HG02642 (cell line): ENCODE measurements around the gene ABL1.

Experiments
- ATAC-seq: cut with Tn5 transposase; IDR thresholded peaks from one replicate; pipeline ENCODE4 v1.9.1; 2021; ENCODE audit warnings: mild to moderate bottlenecking; ENCODE audit not compliant: unreplicated experiment, poor library complexity

ABL1 gene

DNA sequence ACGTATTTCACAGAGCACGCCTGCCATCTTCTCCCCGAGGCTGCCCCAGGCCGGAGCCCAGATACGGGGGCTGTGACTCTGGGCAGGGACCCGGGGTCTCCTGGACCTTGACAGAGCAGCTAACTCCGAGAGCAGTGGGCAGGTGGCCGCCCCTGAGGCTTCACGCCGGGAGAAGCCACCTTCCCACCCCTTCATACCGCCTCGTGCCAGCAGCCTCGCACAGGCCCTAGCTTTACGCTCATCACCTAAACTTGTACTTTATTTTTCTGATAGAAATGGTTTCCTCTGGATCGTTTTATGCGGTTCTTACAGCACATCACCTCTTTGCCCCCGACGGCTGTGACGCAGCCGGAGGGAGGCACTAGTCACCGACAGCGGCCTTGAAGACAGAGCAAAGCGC, 51.9 kb downstream of the ABL1 start:
- no peak for ATAC-seq

DNA sequence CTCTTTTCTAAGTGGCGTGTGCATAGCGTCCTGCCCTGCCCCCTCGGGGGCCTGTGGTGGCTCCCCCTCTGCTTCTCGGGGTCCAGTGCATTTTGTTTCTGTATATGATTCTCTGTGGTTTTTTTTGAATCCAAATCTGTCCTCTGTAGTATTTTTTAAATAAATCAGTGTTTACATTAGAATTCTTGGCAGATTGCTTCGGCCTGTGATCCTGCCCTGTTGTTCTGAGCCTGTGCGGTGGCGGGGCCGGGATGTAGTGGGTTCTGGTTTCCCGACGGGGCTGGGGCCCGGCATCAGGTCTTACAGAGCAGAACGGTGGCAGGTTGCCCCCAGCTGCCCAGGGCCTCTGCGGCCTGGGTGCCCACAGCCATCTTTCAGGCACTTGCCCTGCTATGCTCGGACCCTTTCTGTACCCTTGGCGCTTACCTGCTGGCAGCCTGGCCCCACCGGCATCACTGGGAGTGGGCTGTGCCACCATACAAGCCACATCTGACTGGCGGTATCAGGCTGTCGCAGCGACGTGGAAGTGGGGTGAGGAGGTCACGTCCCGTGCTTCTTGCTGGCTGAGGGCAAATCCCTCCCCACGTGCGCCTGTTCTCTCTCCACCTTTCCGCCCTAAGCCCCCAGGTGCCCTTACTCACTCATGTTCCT, 52.6 kb downstream of the ABL1 start:
- ATAC-seq, result no peak

DNA sequence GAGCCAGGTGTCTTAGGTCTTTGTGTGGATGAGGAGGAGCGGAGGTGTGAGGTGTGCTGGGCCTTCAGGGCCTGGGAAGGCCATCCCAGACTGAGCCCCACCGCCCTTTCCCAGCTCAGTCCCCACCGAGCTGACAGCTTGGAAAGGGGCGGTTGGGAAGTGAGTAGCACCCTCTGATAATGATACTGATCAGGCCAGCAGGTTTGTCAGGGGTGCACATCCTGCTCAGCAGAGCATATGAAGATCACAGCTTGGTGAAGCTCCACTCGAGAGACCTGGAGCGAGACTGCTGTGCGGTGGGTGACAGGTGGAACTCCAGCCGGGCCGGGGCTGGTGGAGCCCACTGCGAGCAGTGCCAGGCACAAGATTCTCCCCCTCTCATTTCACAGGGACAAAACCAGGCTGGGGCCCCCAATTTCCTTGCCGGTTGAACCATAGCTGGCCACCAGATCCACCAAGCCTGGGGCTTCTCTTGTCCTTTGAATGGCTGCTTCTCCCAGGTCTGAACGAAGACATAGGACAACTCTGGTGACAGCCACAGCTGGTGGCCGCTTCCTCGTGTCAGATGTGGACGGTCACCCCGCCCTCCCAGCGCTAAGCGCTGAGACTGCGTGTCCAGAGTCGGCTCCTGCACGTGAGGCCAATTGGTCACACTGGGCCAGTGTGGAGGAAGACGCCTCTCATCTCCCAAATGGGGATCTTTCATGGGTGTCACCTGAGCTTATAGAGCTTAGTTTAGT, 53.3 kb downstream of the ABL1 start:
- no peak for ATAC-seq

DNA sequence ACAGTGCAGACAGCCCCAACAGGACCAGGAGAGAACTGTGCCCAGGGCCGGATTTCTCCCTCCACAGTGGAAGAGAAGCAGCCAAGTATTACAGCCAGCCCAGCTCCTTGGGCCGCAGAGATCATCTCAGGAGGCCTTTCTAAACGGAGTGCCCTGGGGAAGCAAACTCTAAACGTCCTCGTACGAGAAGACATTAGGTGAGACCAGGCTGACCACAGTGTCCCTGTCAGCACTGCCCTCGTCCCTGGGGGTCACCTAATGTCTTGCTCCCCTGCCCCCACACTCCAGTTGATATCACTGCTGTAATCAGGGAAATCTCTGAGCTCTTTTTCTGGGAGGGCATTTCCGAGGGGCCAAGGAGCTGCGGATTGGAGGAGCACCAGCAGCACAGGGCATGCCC, 55.1 kb downstream of the ABL1 start:
- no peak for ATAC-seq

DNA sequence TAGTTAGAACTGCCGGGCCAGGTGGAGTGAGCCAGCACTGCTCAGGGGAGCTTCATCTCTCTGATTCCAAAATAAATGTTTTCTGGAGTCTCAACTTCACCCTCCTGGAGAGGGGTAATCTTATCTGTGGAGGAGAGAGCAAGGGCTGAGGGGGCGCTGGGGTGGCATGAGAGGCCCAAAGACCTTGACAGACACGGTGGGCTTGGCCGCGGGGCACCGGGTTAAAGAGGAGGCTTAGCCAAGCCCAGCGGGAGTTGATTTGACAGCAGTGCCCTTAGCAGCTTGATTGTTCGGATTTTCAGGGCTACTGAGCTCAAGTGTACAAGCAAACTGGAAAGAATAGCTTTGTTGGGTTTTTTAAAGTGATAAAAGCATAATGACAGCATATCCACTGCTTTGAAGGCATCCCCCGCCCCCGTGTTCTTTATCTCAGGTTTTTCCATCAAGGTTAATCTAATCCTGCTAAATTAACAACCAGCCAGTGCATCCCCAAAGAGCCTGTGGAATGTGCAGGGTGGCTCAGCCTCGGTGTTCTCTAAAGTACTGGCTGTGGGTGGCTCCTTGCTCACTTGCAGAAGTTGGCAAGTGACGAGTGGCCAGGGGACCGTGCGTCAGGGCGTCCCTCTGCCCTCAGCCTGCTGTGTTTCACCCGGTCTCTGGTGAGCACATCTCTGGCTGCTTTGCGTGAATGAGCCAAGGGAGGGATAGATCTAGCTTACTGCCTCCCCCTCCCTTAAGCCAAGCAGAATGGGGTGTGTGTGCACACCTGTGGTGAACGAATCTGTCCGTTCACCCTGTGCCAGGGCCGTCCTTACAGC, 56.0 kb downstream of the ABL1 start:
- no peak for ATAC-seq

DNA sequence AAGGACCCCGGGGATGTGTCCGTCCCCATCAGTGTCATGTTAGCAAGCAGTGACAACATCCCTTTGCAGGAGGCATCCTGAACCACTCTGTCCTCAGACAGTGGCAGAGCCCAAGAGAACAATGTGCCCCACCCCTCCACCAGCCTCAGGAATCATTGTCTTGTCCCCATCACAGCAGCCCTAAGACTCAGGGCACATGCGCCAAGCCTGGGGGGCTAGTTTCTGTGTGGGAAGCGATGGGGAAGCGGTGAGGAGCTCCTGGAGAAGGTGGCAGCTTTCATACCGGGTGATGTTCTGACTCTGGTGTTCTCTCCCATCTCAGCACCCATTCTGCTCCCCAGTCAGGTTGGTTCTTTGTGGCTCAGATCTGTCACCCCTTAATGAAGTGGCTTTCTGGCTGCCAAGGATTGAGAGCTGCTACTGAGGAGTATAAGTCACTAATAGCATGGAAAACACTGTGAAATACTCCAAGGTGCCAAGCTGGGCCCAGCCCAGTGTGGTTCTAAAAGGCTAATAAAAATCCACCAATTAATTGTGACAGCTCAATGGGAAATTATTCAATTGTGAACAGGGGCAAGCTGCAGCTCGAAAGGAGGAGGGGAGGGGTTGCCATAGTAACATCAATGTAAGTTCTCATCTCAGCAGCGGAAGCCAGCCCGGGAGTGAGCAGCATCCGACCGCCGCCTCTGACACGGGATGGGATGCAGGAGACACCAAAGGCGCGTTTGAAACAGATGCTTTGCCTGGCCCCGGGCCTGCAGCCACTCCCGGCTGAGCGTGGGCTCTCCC, 56.8 kb downstream of the ABL1 start:
- no peak for ATAC-seq

DNA sequence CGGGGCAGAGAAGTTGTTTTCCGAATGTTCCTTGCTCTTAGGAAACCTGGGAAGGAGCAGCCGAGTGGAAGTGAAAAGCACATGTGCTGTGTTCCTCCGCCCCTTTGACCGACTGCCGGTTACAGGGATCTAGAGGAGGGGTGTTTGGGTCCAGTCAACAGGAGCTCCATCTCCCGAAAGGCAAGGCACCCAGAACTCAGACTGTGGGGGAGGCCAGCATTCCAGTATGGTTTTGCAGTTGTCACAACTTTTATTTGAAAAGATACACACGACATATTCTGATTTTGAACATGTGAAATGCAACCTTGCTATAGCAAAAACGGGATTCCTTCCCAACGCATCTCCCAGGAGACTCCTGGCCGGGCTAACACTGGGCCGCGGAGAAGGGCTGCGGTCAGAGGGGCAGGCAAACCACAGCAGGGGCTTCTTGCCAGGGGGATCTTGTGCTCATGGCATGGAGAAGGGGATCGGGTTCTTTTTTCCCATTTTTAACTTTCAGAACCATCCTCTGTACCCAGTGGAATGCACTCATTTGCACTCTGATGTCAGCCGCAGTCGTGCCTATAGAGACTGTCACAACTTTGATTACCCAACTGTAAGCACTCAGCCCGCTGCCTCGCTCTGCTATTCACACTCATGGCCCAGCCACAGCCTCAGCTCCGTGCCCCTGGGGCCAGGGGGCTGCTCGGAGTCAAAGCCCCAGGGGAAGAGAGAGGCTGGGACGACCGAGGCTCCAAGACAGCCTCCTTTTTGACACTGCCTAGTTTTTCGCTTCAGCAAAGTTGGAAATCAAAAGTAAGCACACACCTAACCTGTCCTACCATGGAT, 57.6 kb downstream of the ABL1 start:
- no peak for ATAC-seq

DNA sequence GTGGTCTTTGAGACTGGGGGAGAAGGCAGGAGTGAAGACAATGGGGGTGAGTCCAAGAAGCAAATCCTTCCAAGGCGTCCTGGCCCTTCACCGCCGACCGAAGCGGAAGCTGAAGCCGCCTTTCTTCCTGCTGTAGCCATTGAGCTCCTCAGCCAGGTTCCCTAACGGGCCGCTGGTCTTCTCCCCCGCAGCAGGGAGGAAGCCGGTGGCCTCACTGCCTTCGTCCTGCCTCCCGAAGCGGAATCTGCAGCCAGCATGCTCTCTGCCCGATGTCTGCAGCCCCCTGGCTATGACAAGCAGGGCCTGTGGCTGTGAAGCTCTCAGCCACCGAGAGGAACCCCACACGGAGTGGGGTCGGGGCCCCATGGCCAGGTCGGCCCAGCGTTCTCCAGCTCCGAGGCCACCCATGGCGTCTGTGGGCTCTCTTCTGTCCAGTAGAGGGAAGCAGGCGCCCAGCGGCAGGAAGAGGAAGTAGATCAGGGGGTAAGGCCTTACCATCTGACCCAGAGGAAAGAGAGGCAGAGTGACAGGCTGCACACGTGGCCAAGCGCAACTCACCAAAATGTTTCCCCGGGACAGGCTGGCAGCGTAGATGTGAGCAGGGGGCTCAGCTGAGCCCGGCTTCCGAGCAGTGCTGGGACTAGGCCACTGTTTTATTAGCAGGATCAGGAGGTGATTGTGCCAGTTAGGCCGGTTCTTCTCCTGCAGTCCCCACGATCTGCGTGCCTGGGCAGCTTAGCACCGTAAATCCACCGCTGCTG, 58.5 kb downstream of the ABL1 start:
- no peak for ATAC-seq

DNA sequence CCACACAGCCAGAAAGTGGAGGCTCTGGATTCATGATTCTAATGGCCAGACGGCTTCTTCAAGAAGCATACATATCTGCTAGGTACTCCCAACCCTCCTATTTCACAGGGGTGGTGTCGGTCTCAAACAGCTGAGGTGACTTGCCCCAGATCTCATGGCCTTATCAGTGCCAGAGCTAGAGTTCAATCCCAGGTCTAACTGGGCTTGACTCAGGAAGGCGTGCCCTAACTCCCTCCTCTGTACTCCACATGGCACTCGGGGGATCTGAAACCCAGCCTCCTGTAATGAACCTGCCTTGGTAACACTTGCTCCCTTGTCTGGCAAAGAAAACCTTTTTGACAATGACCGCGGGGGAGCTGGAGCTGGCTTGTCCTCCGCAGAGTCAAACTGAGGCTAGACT, 59.5 kb downstream of the ABL1 start:
- ATAC-seq, result no peak

DNA sequence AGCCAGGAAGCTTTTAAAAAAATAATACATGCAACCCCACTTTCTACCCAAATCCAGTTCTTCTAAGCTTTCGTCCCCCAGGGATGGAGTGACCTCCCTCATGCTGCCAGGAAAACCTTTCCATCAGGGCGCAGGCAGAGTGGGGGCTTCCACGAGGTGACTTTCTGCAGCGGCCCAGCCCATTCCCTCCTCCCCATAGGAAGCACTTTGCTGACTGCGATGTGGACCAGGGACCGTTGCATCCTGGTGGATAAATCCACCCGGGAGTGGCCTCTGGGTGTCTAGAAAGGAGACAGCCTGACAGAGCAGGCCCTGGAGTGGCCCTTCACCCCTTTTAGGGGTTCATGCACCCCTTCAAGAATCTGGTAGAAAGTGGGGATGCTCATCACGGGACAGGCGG, 60.0 kb downstream of the ABL1 start:
- ATAC-seq, result no peak

DNA sequence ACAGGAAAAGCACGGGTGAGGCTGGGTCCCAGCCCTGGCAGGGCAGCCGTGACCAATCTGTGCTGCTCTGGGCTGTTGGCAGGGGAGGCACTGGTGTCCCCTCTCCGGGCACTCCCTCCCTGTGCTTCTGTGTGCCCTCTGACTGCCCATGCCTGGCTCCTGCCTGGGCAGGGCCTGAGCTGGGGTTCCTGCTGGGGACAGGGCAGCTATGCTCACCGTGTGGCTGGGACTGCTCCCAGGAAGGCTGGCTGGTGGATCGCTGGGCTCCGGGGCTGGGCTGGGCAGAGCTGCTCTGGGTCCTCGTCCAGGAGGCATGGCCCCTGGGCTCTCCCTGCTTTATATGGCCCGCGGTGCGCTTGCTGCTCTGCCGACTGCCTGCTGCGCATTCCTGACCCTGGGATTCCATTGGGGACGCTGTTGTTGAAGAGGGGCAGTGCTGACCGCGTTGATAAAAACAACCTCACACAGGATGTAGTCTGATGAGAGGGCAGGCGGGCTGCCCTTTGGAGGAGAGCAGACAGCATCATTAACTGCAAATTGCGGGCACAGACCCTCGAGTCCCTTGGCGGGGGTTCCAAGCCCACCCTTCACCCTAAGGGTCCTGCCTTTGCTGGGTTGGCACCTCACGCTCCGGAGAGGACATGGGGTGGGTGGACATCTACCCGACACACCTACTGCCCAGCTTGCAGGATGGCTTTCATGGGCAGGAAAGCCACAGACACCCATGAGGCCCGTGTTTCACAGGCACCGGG, 60.6 kb downstream of the ABL1 start:
- no peak for ATAC-seq

DNA sequence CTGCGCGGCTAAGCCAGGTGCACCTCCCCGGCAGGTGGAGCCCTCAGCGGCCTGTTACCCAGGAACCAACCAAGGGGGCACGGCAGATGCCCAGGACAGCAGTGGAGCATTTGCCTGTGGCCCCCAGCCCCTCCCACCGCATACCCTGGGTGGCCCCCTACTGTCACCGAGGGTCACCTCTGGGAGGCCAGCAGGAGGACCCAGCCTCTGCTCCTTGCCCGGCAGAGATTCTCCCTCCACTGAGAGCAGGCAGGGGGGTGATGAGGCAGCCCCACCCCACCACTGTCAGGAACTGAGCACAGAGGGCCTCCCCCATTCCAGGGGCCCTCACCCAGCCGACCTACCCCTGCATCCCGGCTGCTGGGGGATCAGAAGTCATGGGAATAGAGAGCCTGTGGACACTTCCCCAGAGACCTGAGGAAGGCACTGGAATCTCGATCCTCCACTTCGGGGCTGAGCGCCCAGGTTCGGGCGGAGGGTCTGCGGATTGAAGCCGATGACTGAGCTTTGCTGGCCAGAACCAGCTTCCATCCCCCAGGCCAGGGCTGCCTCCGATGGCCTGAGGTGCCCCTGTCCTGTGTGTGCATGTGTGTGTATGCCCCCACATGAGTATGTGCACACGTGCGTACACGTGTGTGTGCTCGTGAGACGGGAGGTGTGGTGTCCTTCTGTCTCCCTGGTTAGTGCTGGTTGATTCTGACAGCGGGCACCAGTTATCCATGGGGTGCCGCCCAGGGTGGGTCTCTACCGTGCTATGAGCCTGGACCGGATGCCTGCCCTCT, 61.4 kb downstream of the ABL1 start, which contains the start of gene QRFP:
Gene QRFP (minus strand): TSS at position 580 of the 782 bp plus-strand sequence. CDS start 2,974 bp downstream, outside the sequence.
- no peak for ATAC-seq

DNA sequence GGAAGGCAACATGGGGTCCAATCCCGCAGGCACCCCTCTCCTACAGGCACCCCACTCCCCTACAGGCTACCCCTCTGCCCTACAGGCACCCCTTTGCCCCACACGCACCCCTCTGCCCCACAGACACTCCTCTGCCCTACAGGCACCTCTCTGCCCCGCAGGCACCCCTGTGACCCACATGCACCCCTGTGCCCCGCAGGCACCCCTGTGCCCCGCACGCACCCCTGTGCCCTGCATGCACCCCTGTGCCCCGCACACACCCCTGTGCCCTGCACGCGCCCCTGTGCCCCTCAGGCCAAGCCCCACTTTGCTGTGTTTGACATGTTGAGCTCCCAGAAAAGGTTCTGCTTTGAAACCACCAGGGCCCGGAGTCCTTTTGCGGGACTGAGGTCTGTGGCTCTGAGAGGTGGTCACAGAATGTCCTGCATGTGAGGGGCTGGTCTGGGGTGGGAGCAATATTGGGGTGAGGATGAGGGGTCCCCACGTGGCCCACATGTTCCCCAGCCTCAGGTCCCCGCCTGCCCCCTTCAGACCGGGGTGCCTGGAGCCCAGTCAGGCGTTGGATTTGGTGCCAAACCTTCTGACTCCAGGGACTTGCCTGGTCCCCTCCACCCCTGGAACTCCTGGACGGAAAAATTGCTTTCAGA, 62.2 kb downstream of the ABL1 start:
- ATAC-seq, result no peak

DNA sequence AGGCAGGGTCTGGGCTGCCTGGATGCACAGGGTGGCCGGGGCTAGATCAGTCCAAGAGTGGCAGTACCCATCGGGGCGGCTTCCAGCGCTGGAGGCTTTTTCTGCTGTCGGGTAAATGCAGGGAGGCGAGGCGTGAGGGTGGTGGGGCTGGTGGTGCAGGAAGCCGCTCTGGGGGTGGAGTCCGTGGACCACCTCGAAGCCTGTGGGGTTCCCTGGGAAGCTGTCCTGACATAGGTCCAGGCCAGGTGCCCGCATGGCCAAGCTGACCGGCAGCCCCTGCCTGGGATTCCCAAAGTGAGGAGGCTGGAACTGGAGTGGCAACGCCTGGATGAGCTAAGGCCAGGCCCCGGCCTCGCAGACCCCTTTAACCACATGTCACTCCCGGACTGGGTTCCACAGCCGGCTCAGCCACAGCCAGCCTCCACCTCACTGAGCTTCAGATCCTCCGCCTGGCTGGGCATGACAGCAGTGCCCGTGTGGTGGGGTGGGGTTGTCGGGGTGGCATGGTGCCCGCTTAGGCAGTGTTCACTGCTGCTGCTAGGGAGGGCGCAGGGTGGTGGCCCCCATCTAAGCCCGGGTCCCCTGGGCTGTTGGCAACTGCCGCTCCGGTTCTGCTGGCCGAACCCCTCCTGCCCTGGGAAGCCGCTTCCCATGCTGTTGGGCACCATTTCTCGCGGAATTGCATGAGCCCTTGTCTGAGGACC, 62.9 kb downstream of the ABL1 start:
- no peak for ATAC-seq

DNA sequence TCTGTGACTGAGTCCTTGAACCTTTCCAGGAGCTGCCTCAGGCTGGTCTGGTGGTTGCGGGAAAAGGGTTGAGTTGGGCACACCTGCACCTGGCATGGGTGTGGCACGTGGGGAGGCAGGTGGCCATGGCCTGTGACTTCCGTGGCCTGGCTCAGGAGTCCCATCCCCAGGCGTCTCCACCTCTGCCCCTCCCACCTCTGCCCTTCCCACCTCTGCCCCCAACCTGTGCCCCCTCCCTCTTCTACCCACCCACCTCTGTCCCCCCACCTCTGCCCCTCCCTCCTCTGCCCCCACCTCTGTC, 63.4 kb downstream of the ABL1 start:
- no peak for ATAC-seq

DNA sequence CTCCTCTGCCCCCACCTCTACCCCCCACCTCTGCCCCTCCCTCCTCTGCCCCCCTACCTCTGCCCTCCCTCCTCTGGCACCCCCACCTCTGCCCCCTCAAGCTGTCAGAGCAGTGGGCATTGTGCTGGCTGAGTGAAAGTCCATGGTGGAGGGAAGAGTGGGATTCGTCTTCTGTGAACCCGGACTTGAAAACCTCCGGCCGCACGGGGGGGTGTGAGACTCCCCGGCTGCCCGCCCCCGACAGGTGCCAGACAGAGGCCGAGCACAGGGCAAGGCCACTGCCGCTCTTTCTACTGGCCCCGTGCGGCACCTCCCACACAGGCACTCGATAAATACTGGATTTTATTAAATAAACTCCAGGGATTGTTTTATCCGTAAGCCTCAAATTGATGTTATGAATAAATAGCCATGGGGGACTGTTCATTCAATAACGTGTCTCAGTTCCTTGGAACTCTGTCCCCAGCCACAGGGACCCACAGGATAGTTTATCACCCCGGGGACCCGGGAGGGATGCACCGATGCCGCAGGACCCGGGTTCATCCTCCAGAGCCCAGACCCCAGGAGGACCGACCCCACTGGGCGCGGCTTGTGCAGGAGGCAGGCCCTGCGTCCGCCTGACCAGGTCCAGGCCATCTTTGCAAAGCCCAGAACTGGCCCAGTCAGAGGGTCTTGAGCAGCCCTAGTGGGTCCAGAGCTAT, 64.1 kb downstream of the ABL1 start:
- ATAC-seq, result no peak
